H1 (cell line): Measurements from ENCODE around the gene KRT12. TPM values are rescaled to one million over a fixed set of nuclear protein-coding genes. Genes with fewer than 3 reads are reported as not detected.

ENCODE experiments used
- ATF2 ChIP-seq: IDR thresholded peaks from 2 replicates; pipeline ENCODE4 v1.6.1; 2012; ENCODE audit warnings: low read length, inconsistent platforms
- CBX5 ChIP-seq: fragments of 300-800, 300-1000 bp; sonication (generic); IDR thresholded peaks from 2 replicates; pipeline ENCODE4 v1.7.1; 2016; ENCODE audit warnings: antibody characterized with exemption, low read length, low read depth
- CBX8 ChIP-seq: fragments of 300-800, 300-1000 bp; sonication (generic); IDR thresholded peaks from 2 replicates; pipeline ENCODE4 v1.7.1; 2016; ENCODE audit warnings: low read depth, low read length, borderline replicate concordance
- CEBPB ChIP-seq: IDR thresholded peaks from 2 replicates; pipeline ENCODE4 v1.6.1; 2012; ENCODE audit warnings: low read depth, low read length
- CREB1 ChIP-seq: IDR thresholded peaks from 2 replicates; pipeline ENCODE4 v1.6.1; 2012; ENCODE audit warnings: inconsistent platforms
- E2F6 ChIP-seq: IDR thresholded peaks from 2 replicates; pipeline ENCODE4 v1.6.1; 2012; ENCODE audit warnings: inconsistent platforms
- HDAC2 ChIP-seq, 2 experiments: fragments of 300-600 bp in 1 of 2; sonication (generic) in 1 of 2; IDR thresholded peaks; 2 replicates each; pipeline ENCODE4 v1.6.1; 2011 to 2012; ENCODE audit warnings: low read depth in 2 of 2, low read length in 2 of 2, mild to moderate bottlenecking in 2 of 2, moderate library complexity in 2 of 2, borderline replicate concordance in 1 of 2, inconsistent platforms in 1 of 2
- HDAC6 ChIP-seq: IDR thresholded peaks from one replicate; pipeline ENCODE4 v1.7.1; 2012; ENCODE audit warnings: low read depth, mild to moderate bottlenecking, inconsistent platforms, low read length, moderate library complexity
- KDM4A ChIP-seq: IDR thresholded peaks from one replicate; pipeline ENCODE4 v1.7.1; 2012; ENCODE audit warnings: low read depth, mild to moderate bottlenecking, moderate library complexity, low read length, inconsistent platforms; ENCODE audit not compliant: severe bottlenecking
- KDM5A ChIP-seq: fragments of 200-600 bp; IDR thresholded peaks from 2 replicates; pipeline ENCODE4 v1.7.1; 2012; ENCODE audit warnings: mild to moderate bottlenecking, low read length, inconsistent platforms, mixed read lengths
- MAFK ChIP-seq: IDR thresholded peaks from 2 replicates; pipeline ENCODE4 v1.6.1; 2012; ENCODE audit warnings: low read depth, mild to moderate bottlenecking, improper control_type of control experiment, low read length
- MAX ChIP-seq: IDR thresholded peaks from 2 replicates; pipeline ENCODE4 v1.6.1; 2012; ENCODE audit warnings: inconsistent platforms
- NANOG ChIP-seq: IDR thresholded peaks from 2 replicates; pipeline ENCODE4 v1.6.1; 2011; ENCODE audit warnings: low read length, low read depth, mild to moderate bottlenecking, inconsistent platforms; ENCODE audit not compliant: insufficient read depth, poor library complexity, severe bottlenecking
- NRF1 ChIP-seq: IDR thresholded peaks from 2 replicates; pipeline ENCODE4 v1.6.1; 2011; ENCODE audit warnings: mild to moderate bottlenecking, low read depth, low read length, improper control_type of control experiment
- RXRA ChIP-seq: IDR thresholded peaks from 2 replicates; pipeline ENCODE4 v1.6.1; 2011; ENCODE audit warnings: low read depth, mild to moderate bottlenecking, low read length, moderate library complexity; ENCODE audit not compliant: insufficient read depth
- SAP30 ChIP-seq: fragments of 300-600 bp; sonication (generic); IDR thresholded peaks from 2 replicates; pipeline ENCODE4 v1.7.1; 2012; ENCODE audit warnings: low read length, moderate library complexity, mild to moderate bottlenecking, inconsistent platforms; ENCODE audit not compliant: insufficient read depth, insufficient replicate concordance
- SIRT6 ChIP-seq: IDR thresholded peaks from one replicate; pipeline ENCODE4 v1.7.1; 2012; ENCODE audit warnings: low read length, inconsistent platforms
- SP1 ChIP-seq: IDR thresholded peaks from 2 replicates; pipeline ENCODE4 v1.6.1; 2011; ENCODE audit warnings: low read depth, low read length
- SRF ChIP-seq: IDR thresholded peaks from 2 replicates; pipeline ENCODE4 v1.6.1; 2011; ENCODE audit warnings: mild to moderate bottlenecking, low read depth, low read length, moderate library complexity
- SUZ12 ChIP-seq: fragments of 200-600 bp; sonication (generic); IDR thresholded peaks from 2 replicates; pipeline ENCODE4 v1.6.1; 2012; ENCODE audit warnings: mild to moderate bottlenecking, inconsistent platforms, low read length, moderate library complexity, mixed read lengths
- TCF12 ChIP-seq: IDR thresholded peaks from 2 replicates; pipeline ENCODE4 v1.6.1; 2011; ENCODE audit warnings: low read depth, mild to moderate bottlenecking, low read length
- ZNF274 ChIP-seq: IDR thresholded peaks from 2 replicates; pipeline ENCODE4 v1.7.0; 2012; ENCODE audit warnings: low read length, borderline replicate concordance; ENCODE audit errors: extremely low read depth
- polyA plus RNA-seq, 7 experiments: library from polyadenylated mRNA; depleted of rRNA in 3 of 7; stranded (reverse) in 5 of 7; unstranded in 2 of 7; fragments of >200 nt in 5 of 7; fragments of 200-250 nt in 2 of 7; gene quantifications; 1 replicate in 5 of 7; 2 replicates in 1 of 7; 4 replicates in 1 of 7; pipeline versions ENCODE4 v1.2.1 to v1.2.3, GENCODE V29; 2011 to 2013; ENCODE audit warnings: missing spikeins in 2 of 7, mixed read lengths in 2 of 7
- total RNA-seq: library from RNA; stranded (reverse); fragmentation: NEBNext Ultra II Directional; extraction: Animal tissue kit (Norgen Biotek cat#: 25700); gene quantifications from 2 replicates; pipeline ENCODE4 v1.2.1, GENCODE V29; 2021

The KRT12 gene
- total and polyA plus RNA-seq, 2 of the 8 experiments (the other 6 are each of a cell fraction or from before 2014, with no cell fraction given) = not detected

GRCh38 chr17:40818733-40819527 is 48.1 kb downstream of the KRT12 start (continued):
- TF ChIP-seq ZNF274 (no peak), E2F6 (no peak), MAX (no peak), SP1 (no peak), RXRA (no peak), CREB1 (no peak), ATF2 (no peak), KDM4A (peak; percentile 40), SIRT6 (no peak), HDAC6 (no peak), NANOG (no peak), SRF (no peak), MAFK (no peak), NRF1 (no peak), CEBPB (no peak), KDM5A (no peak), CBX8 (no peak), SUZ12 (no peak), HDAC2 (IDR thresholded peaks at IDR 0.05; ENCODE audit: borderline replicate concordance in 1 of 2, low read depth in 2 of 2, low read length in 2 of 2) (no peak), CBX5 (no peak), SAP30 (no peak), TCF12 (no peak)
